Testis (tissue), 3 donors: ENCODE measurements around the gene METTL25B. TPM values are rescaled to one million over a fixed set of nuclear protein-coding genes. Genes with fewer than 3 reads are reported as not detected.

Experiments
- DNase-seq: peaks from one replicate; pipeline ENCODE4 v3.0.0-alpha.2; 2019
- H3K27ac ChIP-seq, 2 donors: fragments of 200-600 bp; sonication (generic); one replicate each; pipeline ENCODE4 v1.5.1; 2019
- H3K27me3 ChIP-seq: fragments of 200-600 bp; sonication (generic); one replicate; pipeline ENCODE4 v1.5.1; 2019
- H3K36me3 ChIP-seq: fragments of 200-600 bp; sonication (generic); one replicate; pipeline ENCODE4 v1.5.1; 2017; ENCODE audit warnings: low read depth; ENCODE audit errors: missing control alignments
- H3K4me1 ChIP-seq: fragments of 200-600 bp; sonication (generic); one replicate; pipeline ENCODE4 v1.5.1; 2019
- H3K4me3 ChIP-seq, 2 donors: fragments of 200-600 bp; sonication (generic); one replicate each; pipeline ENCODE4 v1.5.1; 2017 to 2019
- H3K9me3 ChIP-seq: fragments of 200-600 bp; sonication (generic); one replicate; pipeline ENCODE4 v1.5.1; 2017
- POLR2A ChIP-seq: fragments of 450-650 bp; IDR thresholded peaks from one replicate; pipeline ENCODE4 v1.6.1; 2017; ENCODE audit warnings: antibody characterized with exemption, mild to moderate bottlenecking, moderate library complexity
- WGBS, 2 donors: methylation state at CpG; one replicate each; pipeline ENCODE4 v1.1.5; 2018; 5-methylcytosine and 5-hydroxymethylcytosine counted together
- intact Hi-C: fragments of 100-400 bp; cut with DNase I; formaldehyde crosslinking; loops from one replicate; pipeline ENCODE4 v1.15.1; 2023; ENCODE audit warnings: low total_unique reads
- polyA plus RNA-seq: library from polyadenylated mRNA; stranded (reverse); fragments of 350-450 nt; fragmentation: Illumina TruSeq; extraction: RNeasy Lipid Tissue Mini Kit (QIAGEN cat#74804); gene quantifications from one replicate; pipeline ENCODE4 v1.2.3, GENCODE V29; 2014; ENCODE audit warnings: low read depth, low replicate concordance; ENCODE audit not compliant: insufficient read depth
- total RNA-seq, 2 donors: library from RNA; depleted of rRNA; stranded (reverse); fragments of >200 nt; gene quantifications; one replicate each; pipeline ENCODE4 v1.2.3, GENCODE V29; 2016
- TF ChIP-seq, protein P1 (sequence below), 3 experiments: fragments of 450-650 bp in 2 of 3; fragments of 200-600 bp in 1 of 3; sonication (generic) in 1 of 3; IDR thresholded peaks; one replicate each; pipeline ENCODE4 v1.5.1; 2016 to 2019; ENCODE audit warnings: antibody characterized with exemption in 3 of 3, mild to moderate bottlenecking in 2 of 3, moderate library complexity in 1 of 3

The METTL25B gene
- total and polyA plus RNA-seq, 3 donors from 2014 or later, result 34.1 to 69.0 (median 50.5) TPM

DNA sequence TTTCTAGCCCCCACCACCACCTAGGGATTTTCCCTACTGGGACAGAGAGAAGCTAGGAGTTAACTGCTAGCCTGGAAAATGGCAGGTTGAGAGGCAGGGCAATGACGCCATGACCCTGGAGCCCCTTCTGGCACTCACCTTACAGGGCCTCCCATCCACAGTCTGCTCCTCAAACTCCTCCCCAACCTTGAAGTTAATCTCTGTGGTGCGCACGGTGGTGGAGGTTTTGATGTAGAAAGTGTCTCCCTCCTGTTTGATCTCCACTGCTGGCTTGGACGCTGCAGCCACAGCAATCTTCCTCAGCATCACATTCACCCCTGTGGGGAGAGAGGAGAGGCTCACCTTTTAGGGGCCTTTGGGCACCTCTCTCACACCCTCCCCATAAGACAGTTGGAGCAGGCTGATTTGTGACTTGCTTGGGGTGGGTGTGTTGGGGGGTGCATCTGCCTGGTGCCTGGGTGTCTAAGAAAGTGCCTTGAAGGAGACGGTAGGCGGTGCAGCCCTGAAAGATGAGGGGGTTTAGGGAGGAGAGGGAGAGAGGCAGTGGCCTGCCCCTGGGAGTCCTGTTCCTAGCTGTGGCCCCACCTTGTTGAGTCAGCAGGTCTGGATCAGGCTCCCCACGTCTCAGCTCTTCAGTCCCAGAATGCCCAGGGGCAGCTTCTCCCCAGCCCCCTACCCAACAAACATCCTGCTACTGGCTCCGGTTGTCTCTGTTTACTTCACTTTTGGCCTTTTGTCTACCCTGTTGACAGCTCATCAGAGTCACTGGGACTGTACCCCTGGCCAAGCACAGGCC is 27.3 kb upstream of the METTL25B start:
- H3K27ac ChIP-seq, result no peak overlapping the region
- DNase-seq, result no peak
- no peak overlapping the region for H3K4me3 ChIP-seq
- 79 to 87% methylated on average over 4 to 8 of the region's 8 CpGs for WGBS, 2 donors
- no peak for TF ChIP-seq POLR2A
- TF ChIP-seq, protein P1, sequence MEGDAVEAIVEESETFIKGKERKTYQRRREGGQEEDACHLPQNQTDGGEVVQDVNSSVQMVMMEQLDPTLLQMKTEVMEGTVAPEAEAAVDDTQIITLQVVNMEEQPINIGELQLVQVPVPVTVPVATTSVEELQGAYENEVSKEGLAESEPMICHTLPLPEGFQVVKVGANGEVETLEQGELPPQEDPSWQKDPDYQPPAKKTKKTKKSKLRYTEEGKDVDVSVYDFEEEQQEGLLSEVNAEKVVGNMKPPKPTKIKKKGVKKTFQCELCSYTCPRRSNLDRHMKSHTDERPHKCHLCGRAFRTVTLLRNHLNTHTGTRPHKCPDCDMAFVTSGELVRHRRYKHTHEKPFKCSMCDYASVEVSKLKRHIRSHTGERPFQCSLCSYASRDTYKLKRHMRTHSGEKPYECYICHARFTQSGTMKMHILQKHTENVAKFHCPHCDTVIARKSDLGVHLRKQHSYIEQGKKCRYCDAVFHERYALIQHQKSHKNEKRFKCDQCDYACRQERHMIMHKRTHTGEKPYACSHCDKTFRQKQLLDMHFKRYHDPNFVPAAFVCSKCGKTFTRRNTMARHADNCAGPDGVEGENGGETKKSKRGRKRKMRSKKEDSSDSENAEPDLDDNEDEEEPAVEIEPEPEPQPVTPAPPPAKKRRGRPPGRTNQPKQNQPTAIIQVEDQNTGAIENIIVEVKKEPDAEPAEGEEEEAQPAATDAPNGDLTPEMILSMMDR (IDR thresholded peaks at IDR 0.05), result no peak
- intact Hi-C loops, result no loop called here
- H3K9me3 ChIP-seq, result no peaks in the 10 kb centered on the region
- H3K36me3 ChIP-seq, result no peaks in the 10 kb centered on the region
- peaks cover 15% of the 10 kb centered on the region for H3K4me1 ChIP-seq
- no peaks in the 10 kb centered on the region for H3K27me3 ChIP-seq

DNA sequence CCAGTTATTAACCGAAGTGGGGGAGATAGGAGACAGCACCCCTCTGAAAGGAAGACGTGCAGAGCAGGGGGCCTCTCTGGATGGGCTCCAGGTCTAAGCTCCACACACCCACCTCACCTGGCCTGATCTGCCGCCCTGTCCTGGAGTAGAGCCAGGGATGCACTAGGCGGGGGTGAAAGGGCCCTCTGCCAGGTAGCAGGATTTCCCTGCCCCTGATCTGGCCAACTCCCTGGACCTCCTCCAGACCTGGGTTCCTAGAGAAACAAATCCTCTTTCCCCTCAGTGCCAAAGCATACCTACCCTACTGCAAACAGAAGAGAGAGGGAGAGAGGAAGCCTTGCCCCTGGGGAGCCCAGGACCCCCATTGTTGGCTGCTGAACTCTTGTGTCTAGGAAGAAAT is 24.9 kb upstream of the METTL25B start:
- DNase-seq, result no peak
- no peaks in the 10 kb centered on the region for H3K9me3 ChIP-seq
- intact Hi-C loops, result no loop called here
- 89 to 98% methylated on average over 4 of the region's 4 CpGs for WGBS, 2 donors
- no peak overlapping the region for H3K4me3 ChIP-seq
- H3K4me1 ChIP-seq, result peaks cover 32% of the 10 kb centered on the region
- no peaks in the 10 kb centered on the region for H3K27me3 ChIP-seq
- H3K36me3 ChIP-seq, result no peaks in the 10 kb centered on the region
- H3K27ac ChIP-seq, result no peak overlapping the region
- TF ChIP-seq, protein P1 (IDR thresholded peaks at IDR 0.05), result no peak
- no peak for TF ChIP-seq POLR2A

DNA sequence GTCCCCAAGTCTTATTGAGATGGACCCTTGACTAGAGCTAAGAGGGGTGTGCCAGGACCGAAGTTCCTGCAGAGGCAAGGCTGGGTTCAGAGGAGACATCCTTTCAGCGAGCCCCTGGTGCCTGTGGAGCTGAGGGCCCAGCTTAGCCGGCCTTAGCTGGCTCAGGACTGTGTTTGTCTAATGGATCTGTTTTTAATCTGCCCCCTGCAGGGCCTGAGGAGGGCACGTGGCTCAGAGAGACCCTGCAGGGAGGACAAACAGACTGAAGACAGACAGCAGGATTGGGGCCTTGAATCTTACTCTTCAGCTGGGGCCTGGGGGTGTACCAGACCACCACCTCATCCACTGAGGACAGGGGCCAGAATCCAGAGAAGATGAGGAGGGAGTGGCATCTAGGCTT is 24.5 kb upstream of the METTL25B start:
- Histone ChIP-seq H3K27ac (no peak overlapping the region), H3K4me3 (no peak overlapping the region), H3K27me3 (no peaks in the 10 kb centered on the region), H3K9me3 (no peaks in the 10 kb centered on the region), H3K4me1 (peaks cover 32% of the 10 kb centered on the region), H3K36me3 (no peaks in the 10 kb centered on the region)
- whole genome bisulfite sequencing, 2 donors, result 65 to 73% methylated on average over 4 of the region's 4 CpGs
- DNase-seq, result no peak
- no peak for TF ChIP-seq POLR2A
- TF ChIP-seq, protein P1 (IDR thresholded peaks at IDR 0.05), result no peak
- intact Hi-C loops, result no loop called here

DNA sequence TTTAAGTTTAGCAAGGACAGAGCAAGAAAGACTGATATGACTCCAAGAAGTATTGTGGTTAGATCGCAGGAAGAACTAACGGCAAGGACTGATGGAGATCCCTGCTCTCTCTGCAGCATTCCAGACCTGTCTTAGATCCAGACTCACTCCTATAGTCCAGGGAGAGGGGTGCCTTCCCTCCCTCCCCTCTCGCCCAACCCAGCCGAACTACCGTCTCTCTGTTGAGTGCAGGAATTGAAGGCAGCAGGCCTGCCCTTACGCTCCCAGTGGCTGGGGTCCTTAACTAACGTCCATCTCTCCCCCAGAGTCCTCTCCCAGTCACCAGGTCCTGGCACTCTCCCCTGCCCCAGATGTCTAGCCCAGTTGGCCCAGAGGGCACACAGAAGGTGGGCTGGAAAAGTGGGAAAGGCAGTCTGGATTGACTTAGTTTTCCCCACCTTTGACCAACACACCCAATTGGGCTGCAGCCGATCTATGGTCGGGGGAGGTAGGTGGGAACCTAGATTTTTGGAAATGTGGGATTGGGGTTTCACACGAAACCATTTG is 24.0 kb upstream of the METTL25B start:
- H3K27ac ChIP-seq, result no peak overlapping the region

More for the DNA sequence above, 24.0 kb upstream of the METTL25B start:
- TF ChIP-seq, protein P1 (IDR thresholded peaks at IDR 0.05), result no peak
- no peak for TF ChIP-seq POLR2A
- DNase-seq, result no peak
- Histone ChIP-seq H3K4me3 (no peak overlapping the region), H3K4me1 (peaks cover 32% of the 10 kb centered on the region), H3K27me3 (no peaks in the 10 kb centered on the region), H3K36me3 (no peaks in the 10 kb centered on the region), H3K9me3 (no peaks in the 10 kb centered on the region)
- WGBS, 2 donors, result 41 to 51% methylated on average over 6 to 10 of the region's 10 CpGs
- intact Hi-C loops, result no loop called here
